Kidney capillary endothelial cell (primary cell): ENCODE results near the gene LZTS2.

Experiments used
- DNase-seq: peaks from one replicate; pipeline ENCODE4 v3.0.0-alpha.2; 2018; ENCODE audit warnings: low spot score

LZTS2 gene

DNA sequence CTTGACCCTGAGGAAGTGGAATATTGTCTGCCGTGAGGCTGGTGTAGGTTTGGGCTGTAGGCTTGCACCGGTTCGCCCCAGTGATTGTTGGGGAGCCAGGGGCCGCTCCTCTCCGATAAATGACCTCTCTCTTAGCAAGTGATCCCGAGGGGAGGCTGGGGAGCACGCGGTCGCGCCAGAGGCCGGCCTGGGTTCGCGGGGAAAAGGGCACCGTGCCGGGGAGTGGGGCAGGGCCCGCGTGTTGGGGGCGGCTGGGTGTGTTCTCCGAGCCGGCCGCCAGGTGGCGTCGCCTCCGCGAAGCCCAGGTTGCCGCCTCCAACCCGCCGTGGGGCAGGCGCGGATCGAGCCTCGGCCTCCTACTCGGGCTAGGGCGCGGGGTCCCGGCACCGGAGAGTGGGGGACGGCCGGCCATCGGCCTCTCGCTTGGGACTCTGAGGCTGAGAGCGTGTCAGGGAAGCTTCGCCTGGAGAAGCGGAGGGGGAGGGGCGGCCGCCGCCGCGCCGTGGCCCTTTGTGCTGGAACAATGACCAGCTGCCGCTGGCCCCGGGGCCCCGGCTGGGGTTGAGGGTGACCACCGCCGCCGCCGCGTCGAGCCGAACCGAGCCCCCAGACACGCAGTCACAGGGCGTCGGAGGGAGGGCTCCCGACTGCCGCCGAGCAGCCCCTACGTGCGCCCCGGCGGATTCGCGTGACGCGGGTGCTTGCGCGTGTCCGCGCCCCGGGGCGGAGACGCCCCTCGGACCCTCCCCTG, 442 bp upstream of the LZTS2 start:
- DNase-seq: no peak

DNA sequence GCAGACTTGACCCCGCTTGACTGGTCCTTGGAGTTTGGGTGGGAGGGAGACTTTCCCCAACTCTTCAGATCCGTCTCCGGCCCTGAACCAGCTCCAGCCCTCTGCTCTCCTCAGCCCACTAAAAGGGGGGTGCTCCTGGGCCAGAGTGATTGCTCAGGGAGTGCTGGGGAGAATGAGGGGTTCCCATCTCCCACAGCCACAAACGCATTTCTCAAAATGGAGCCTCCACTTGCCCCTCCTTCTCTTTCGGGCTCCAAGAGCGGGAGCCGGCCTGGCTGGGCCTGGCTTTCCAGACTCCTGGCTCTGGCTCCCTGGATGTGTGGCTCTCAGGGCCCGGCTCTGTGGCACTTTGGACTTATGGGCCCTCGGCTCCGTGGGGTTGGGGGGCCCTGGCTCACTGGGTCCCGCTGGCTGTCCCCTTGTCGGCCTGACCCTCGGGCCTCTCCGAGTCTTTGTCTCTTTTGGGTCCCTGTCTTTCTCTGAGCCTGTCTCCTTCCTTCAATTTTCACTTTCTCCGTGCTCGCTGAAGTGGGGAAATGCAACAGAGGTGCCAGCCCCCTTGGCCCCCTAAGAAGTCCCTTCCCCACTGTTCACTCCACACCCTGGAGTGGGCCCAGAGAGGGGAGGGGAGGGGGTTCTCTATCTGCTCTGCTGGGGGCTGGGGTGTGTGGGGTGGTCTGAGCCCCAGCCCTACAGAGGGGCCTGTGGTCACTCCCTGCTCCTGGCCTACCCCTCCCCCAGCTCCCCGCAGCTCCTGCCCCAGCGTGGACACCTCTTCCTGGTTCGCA, 713 bp downstream of the LZTS2 start:
- DNase-seq: no peak

DNA sequence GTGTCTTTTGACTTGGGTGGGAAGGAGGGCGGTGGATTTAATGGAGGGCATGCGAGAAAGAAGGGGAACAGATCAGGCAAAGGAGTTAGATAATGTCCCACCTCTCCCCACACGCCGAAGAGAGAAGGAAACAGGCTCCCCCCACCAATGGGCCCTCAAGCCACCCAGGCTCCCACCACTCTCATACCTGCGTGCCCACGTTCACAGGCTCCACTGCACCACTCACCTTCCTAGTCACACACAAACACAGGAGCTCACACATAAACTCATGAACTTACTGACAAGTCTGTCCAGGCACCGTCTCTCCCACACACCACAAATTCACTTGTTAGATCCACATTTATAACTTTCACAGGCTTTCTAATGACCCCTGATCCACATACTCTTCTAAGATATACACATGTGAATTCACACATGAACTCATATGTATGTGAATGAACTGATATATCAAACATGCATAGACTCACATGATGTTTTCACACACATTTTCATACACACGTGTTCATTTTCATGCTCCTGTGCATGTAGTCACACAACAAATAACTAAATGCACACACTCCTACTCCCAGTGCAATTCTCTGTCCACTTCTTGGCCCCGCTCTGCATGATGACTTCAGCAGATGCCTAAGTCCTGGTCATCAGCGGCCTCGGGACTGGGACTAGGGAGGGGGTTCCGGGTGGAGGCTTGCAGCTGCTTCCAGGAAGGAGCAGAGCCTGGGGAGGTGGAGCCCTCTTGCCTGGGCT, 1.5 kb downstream of the LZTS2 start:
- DNase-seq: peak; percentile 95

GRCh38 chr10:101001659-101002035, 2.0 kb downstream of the LZTS2 start:
- no peak for DNase-seq

GRCh38 chr10:101002456-101002855, 2.8 kb downstream of the LZTS2 start:
- DNase-seq: no peak

DNA sequence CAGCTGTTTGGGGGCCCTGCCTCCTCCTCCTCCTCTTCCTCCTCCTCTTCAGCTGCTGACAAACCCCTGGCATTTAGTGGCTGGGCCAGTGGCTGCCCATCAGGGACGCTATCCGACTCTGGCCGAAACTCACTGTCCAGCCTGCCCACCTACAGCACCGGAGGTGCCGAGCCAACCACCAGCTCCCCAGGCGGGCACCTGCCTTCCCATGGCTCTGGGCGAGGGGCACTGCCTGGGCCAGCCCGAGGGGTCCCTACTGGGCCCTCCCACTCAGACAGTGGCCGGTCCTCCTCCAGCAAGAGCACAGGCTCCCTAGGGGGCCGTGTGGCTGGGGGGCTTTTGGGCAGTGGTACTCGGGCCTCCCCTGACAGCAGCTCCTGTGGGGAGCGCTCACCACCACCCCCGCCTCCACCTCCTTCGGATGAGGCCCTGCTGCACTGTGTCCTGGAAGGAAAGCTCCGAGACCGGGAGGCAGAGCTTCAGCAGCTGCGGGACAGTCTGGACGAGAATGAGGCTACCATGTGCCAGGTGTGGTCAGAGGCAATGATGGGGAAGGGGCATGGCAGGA, 4.1 kb downstream of the LZTS2 start:
- DNase-seq: no peak

GRCh38 chr10:101005361-101005760, 5.8 kb downstream of the LZTS2 start:
- DNase-seq: no peak

DNA sequence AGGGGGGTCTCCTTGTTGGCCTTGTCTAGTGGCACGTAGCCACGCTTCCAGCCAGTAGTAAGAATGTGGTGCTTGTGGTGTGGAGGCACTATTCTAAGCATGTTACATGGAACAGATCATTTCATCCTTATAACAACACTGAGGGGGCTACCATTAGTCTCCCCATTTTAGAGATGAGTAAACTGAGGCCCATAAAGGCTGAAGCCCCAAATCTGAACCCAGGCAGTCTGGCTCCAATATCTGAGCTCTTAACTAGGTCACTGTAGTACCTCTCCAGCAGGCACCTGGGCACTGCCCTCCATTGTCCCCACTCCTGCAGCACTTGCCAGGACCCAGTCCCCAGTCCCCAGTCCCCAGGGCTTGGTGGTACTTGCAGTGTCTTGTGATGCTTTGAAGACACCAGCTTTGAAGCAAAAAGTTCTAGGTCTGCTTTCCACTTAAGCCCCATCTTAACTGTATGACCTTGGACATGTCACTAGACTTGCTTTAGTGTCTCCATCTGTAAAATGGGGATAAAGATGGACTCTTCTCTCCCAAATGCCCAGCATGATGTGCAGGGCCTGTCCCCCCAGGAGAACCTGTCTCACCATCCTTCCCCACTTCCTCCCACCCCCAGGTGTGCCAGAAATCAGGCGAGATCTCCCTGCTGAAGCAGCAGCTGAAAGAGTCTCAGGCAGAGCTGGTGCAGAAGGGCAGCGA, 6.4 kb downstream of the LZTS2 start:
- no peak for DNase-seq

DNA sequence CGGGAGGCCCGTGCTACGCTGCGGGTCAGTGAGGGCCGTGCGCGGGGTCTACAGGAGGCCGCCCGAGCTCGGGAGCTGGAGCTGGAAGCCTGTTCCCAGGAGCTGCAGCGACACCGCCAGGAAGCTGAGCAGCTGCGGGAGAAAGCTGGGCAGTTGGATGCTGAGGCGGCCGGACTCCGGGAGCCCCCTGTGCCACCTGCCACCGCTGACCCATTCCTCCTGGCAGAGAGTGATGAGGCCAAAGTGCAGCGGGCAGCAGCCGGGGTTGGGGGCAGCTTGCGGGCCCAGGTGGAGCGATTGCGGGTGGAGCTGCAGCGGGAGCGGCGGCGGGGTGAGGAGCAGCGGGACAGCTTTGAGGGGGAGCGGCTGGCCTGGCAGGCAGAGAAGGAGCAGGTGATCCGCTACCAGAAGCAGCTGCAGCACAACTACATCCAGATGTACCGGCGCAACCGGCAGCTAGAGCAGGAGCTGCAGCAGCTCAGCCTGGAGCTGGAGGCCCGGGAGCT, 7.0 kb downstream of the LZTS2 start:
- DNase-seq: no peak

DNA sequence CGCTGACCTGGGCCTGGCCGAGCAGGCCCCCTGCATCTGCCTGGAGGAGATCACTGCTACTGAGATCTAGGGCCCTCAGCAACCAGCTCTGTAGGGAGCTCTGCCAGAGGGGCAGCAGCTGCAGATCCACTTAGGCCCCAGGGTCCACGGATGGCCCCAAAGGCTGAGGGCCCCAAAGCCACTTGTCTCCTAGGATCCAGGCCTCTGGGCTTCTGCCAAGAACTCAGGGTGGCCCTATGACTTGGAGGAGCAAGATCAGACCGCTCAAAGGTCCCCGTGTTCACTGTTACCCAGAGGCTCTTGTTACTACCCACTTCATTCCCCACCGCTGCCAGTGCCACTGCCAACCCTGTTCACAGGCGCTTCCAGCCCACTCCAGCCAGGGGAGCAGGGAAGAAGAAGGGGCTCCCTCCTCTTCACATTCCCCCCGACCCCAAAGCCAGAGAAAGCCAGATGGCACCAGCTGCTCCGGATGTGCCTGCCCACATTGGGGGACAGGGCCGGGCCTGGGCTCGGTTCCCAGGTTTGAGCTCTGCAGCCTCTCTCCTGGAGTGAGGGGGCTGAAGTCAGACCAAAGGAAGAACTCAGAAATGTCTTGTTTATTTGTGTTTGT, 7.6 kb downstream of the LZTS2 start:
- no peak for DNase-seq

DNA sequence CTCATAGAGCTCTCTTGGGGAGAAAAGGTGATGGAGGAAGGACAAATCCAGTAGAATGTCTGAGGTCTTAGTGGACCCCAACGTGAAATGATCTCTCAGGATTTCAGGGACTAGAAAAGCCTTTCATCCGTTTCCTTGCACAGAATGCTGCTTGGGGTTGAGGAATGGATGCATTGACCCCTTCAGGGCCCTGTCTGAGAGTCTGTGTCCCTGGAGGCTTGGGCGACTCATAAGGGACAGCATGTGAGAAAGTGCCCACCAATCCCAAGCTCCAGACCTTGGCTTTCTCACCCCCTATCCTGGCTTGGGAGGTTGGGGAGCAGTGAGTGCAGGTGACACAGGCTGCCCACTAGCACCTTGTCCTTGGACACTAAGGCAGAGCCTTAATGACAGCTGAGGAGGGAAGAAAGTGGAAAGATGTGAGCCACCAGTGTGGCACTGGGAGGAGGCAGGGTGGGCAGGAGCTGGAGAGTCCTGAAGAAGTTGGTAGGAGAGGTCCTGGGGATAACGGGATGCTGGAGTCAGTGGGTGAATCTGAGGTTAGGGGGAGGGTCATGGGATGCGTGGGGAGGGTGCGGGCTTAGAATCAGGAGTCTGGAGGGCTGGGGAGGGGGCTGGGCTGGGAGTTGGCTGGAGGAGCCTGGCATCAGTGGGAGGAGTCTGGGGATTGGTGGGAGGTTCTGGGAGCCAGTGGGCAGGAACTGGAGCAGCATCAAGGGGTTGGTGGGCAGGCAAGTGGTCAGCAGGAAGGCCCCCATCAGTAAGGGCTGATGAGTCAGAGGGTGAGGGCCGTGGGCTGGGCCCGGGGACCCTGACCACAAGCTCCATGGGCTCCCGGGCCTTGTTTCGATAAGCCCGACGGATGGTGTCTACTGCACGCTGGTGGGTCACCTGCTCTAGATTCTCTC, 8.6 kb downstream of the LZTS2 start:
- no peak for DNase-seq

DNA sequence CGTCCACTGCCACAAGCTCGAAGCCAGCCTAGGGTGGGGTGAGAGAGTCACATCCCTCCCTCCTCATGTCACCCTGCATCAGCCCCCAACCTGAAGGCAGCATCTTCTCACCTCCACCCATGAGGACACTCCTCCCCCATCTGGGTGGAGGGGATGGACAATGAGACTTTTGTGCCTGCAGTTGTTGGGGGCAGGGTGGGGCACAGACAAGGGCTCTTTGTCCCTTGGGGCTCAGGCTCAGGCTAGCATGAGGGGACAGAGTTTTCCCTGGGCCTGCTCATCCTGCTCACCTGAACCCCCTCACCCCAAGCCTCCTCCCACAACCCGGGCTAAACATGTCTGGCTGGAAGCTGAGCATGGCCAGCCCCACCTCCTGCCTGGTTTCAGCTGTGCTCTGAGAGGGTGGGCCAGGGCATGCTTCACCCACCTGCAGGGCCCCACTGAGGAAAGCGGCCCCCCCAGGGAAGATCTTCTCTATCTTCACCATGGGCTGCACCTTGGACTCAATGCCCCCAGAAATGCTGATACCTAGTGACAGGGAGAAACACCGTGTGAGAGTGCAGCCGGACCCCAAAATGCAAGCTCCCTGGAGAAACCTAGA, 9.3 kb downstream of the LZTS2 start:
- no peak for DNase-seq

GRCh38 chr10:101010329-101010728, 10.7 kb downstream of the LZTS2 start:
- DNase-seq: no peak

GRCh38 chr10:101011517-101012423, 12.2 kb downstream of the LZTS2 start:
- no peak for DNase-seq

GRCh38 chr10:101012525-101013364, 13.1 kb downstream of the LZTS2 start:
- peak; percentile 91 for DNase-seq

DNA sequence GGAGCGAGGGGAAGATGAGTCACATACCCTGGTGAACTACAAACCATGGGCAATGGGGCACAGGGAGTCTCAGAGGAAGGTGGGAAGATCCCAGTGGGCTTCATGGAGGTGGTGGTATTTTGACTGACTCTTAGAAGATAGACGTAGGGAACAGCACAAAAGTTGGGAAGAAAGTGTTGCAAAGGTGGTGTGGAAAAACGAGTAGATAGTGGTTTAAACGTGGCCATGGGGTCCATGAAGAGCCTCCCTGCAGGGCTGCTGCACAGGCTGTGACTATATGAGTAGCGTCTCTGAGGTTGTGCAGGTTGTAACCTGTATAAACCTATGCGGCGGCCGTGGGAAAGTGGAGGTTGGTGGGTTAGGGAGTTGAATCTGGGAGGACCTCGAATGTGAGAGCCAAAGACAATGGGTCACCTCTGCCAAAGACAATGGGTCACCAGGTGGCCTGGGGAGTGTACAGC, 13.8 kb downstream of the LZTS2 start:
- no peak for DNase-seq

DNA sequence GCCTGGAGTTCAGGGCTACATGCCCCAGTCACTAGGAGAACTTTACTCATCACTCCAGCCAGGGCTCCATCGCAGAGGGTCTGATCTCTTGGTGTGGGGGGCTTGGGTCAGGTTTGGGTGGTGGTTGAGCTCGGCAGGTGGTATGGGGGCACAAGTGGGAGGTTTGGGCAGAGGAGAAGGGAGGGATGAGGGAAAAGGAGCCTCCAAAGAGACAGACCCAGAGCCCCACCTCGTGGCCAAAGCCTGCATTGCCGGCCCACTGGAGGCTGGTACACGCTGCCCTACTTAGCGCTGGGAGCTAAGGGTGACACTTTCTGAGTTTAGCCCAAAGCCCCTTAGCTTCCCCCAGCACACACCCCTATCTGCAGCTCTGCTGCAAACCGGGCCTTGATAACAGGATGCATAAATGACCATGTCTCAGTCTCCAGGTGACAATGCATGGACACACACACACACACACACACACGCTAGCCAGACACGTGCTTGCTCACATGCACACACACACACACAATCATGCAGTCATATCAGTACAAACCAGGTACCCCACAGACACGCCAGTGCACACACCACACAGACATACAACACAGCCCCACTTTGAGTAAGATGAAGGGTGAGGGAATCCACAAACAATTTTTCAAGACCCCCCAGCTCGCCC, 14.7 kb downstream of the LZTS2 start:
- DNase-seq: no peak
